Measurements from ENCODE around the gene HOXD3. TPM values are rescaled to one million over a fixed set of nuclear protein-coding genes. Genes with fewer than 3 reads are reported as not detected.

HOXD3 gene
- total and polyA plus RNA-seq, 9 of the 15 experiments (the other 6 are each of a cell fraction or from before 2014, with no cell fraction given), result not detected

DNA sequence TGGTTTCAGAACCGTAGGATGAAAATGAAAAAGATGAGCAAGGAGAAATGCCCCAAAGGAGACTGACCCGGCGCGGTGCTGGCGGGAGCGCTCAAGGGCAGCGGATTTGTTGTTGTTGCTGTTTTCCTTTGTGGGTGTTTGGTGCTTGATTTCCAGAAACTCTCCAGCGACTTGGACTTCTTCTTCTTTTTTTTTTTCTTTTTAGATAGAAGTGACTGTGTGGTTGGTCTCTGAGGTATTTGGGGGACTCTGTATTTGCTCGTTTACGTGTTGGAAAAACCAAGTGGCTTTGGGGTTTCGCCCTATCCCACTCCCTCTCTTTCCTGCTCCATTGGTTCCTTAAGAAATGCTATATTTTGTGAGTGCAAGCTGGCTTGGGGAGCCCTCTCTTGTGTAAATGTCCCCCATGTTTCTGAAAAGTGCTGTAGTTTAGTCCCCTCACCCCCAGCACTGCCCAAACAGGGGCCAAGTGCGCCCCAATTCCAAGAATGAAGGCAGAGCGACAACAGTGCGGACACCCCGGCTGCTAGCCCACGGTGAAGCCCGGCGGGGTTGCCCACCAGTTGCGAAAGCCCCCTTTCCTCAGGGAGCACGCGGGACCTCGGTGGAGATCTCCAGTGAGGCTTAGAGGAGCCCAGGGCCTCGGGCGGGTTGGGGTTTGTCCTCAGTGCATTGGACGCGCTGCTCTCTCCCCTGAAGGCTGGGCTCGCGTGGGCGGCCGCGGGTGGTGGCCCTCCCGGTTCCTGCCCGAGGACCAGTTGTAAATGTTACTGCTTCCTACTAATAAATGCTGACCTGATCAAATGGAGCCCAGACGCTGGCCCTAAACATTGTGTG, 32.8 kb upstream of the HOXD3 start:
- ATAC-seq (no peak), DNase-seq (ENCODE audit: extremely low read depth in 1 of 4, low spot score in 3 of 4) (no peak), FAIRE-seq (no peak)
- H3K79me2 ChIP-seq (ENCODE audit: control insufficient read depth, insufficient read depth, low read length), result no peaks in the 10 kb centered on the region
- peaks cover 0 to 26% of the 10 kb centered on the region in 2 experiments; a peak in 2 of 5 replicates for H3K4me1 ChIP-seq (replicated peaks in 1 of 2; ENCODE audit: control insufficient read depth in 2 of 2, insufficient read depth in 2 of 2, low read length in 2 of 2)
- TF ChIP-seq KLF6 (CRISPR knock-in tag; IDR thresholded peaks at IDR 0.05; ENCODE audit: borderline replicate concordance) (no peak), ETV5 (CRISPR knock-in tag; IDR thresholded peaks at IDR 0.05; ENCODE audit: low read depth) (no peak), JUND (IDR thresholded peaks at IDR 0.05; ENCODE audit: borderline replicate concordance, low read depth, low read length) (no peak), JUND (tag; IDR thresholded peaks at IDR 0.05; ENCODE audit: borderline replicate concordance, low read depth, low read length) (no peak), EGR1 (conservative IDR thresholded peaks at IDR 0.05) (0 out of 2 replicates have a peak, but pooled peaks have one; percentile 23), NCOA6 (IDR thresholded peaks at IDR 0.05) (no peak), ZNF12 (CRISPR knock-in tag; IDR thresholded peaks at IDR 0.05) (no peak), ZSCAN29 (IDR thresholded peaks at IDR 0.05) (no peak), ZNF316 (IDR thresholded peaks at IDR 0.05) (0 out of 2 replicates have a peak, but pooled peaks have one; percentile 16)
- TF ChIP-seq, protein P1, sequence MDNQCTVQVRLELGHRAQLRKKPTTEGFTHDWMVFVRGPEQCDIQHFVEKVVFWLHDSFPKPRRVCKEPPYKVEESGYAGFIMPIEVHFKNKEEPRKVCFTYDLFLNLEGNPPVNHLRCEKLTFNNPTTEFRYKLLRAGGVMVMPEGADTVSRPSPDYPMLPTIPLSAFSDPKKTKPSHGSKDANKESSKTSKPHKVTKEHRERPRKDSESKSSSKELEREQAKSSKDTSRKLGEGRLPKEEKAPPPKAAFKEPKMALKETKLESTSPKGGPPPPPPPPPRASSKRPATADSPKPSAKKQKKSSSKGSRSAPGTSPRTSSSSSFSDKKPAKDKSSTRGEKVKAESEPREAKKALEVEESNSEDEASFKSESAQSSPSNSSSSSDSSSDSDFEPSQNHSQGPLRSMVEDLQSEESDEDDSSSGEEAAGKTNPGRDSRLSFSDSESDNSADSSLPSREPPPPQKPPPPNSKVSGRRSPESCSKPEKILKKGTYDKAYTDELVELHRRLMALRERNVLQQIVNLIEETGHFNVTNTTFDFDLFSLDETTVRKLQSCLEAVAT (IDR thresholded peaks at IDR 0.05), result no peak
- H3K27ac ChIP-seq (ENCODE audit: extremely low read depth, low read depth, low read length), result no peak overlapping the region
- 1% methylated on average over 34 of the region's 34 CpGs for WGBS (ENCODE audit: insufficient coverage, low coverage, missing lambda C conversion rate)
- peaks cover 76 to 78% of the 10 kb centered on the region in 2 experiments for H3K27me3 ChIP-seq (ENCODE audit: control insufficient read depth in 2 of 2, insufficient read depth in 2 of 2, low read length in 2 of 2)
- H3K4me2 ChIP-seq (ENCODE audit: insufficient read depth, low read length), result no peak overlapping the region
- in situ Hi-C loops (cut with MboI) (no loop called here), intact Hi-C loops (cut with micrococcal nuclease) (no loop called here)
- no peak overlapping the region for H3K9ac ChIP-seq (ENCODE audit: insufficient read depth in 1 of 2, low read depth in 2 of 2, low read length in 2 of 2)
- H4K20me1 ChIP-seq (replicated peaks; ENCODE audit: control insufficient read depth, insufficient read depth, low read length), result 0 out of 2 replicates have a peak, but pooled peaks cover 6% of the 10 kb centered on the region
- no peaks in the 10 kb centered on the region for H3K9me3 ChIP-seq (replicated peaks; ENCODE audit: control insufficient read depth, insufficient read depth, low read depth, low read length)
- ChIA-PET CTCF (ENCODE audit: low intra/inter-chr PET ratio) (interaction anchor here (1.1 kb wide), 1 partner anchor 1023 kb away, joined by 3 read pairs; no protein-coding TSS in a partner anchor), POLR2A (interaction anchor here (0.6 kb wide), 1 partner anchor 1471 kb away, joined by 3 read pairs; no protein-coding TSS in a partner anchor)
- BruUV-seq (replicated peaks), result no TSS peak
- no peak overlapping the region for H2AFZ ChIP-seq (ENCODE audit: low read depth, low read length)
- no peaks in the 10 kb centered on the region for H3K36me3 ChIP-seq (ENCODE audit: control insufficient read depth, insufficient read depth, low read length)
- no peaks in the 10 kb centered on the region for H3K9me1 ChIP-seq (ENCODE audit: control insufficient read depth, insufficient read depth, low read length)
- H3K4me3 ChIP-seq, result no peak overlapping the region

Data from K562 (cell line).